Liver (tissue), 9 donors: ENCODE data around the gene TRMT5. TPM values are rescaled to one million over a fixed set of nuclear protein-coding genes. Genes with fewer than 3 reads are reported as not detected.

Experiments used
- DNase-seq: peaks from one replicate; pipeline ENCODE4 v3.0.0-alpha.2; 2017; ENCODE audit warnings: low spot score
- H3K27ac ChIP-seq, 2 donors: one replicate each; pipeline ENCODE4 v1.7.0; 2013; ENCODE audit warnings: inconsistent platforms in 2 of 2, low read length in 2 of 2, control low read depth in 1 of 2, low read depth in 1 of 2, mild to moderate bottlenecking in 1 of 2
- H3K27me3 ChIP-seq, 4 donors: one replicate each; pipeline versions ENCODE4 v1.6.1 to v1.7.0; 2013; ENCODE audit warnings: low read length in 3 of 4, inconsistent platforms in 1 of 4, mild to moderate bottlenecking in 1 of 4, moderate library complexity in 1 of 4; ENCODE audit not compliant: control insufficient read depth in 4 of 4, insufficient read depth in 4 of 4
- H3K36me3 ChIP-seq, 4 donors: one replicate each; pipeline versions ENCODE4 v1.6.1 to v1.7.0; 2013; ENCODE audit warnings: low read length in 3 of 4, mild to moderate bottlenecking in 3 of 4, low read depth in 1 of 4, moderate library complexity in 1 of 4; ENCODE audit not compliant: control insufficient read depth in 4 of 4, insufficient read depth in 3 of 4
- H3K4me1 ChIP-seq, 4 donors: one replicate each; pipeline versions ENCODE4 v1.6.1 to v1.7.0; 2013; ENCODE audit warnings: low read length in 3 of 4, mild to moderate bottlenecking in 3 of 4, moderate library complexity in 1 of 4; ENCODE audit not compliant: control insufficient read depth in 4 of 4, insufficient read depth in 4 of 4
- H3K4me3 ChIP-seq, 3 donors: one replicate each; pipeline versions ENCODE4 v1.6.1 to v1.7.0; 2013; ENCODE audit warnings: low read length in 3 of 3, control low read depth in 1 of 3, low read depth in 1 of 3, mild to moderate bottlenecking in 1 of 3
- H3K9ac ChIP-seq, 2 donors: one replicate each; pipeline ENCODE4 v1.7.0; 2013; ENCODE audit warnings: low read length in 2 of 2, mild to moderate bottlenecking in 2 of 2, moderate library complexity in 2 of 2, control low read depth in 1 of 2, low read depth in 1 of 2
- H3K9me3 ChIP-seq, 4 donors: one replicate each; pipeline versions ENCODE4 v1.6.1 to v1.7.0; 2013; ENCODE audit warnings: low read length in 3 of 4; ENCODE audit not compliant: control insufficient read depth in 4 of 4
- CTCF ChIP-seq: fragments of 150-350 bp; IDR thresholded peaks from 2 replicates; pipeline ENCODE4 v1.5.1; 2017; ENCODE audit warnings: improper control_type of control experiment, low read depth, low read length; ENCODE audit not compliant: missing input control
- EGR1 ChIP-seq, 2 donors: IDR thresholded peaks; 2 replicates each; pipeline ENCODE4 v1.6.1; 2016 to 2018; ENCODE audit warnings: antibody characterized with exemption in 2 of 2, low read depth in 2 of 2
- FOXA1 ChIP-seq: IDR thresholded peaks from 2 replicates; pipeline ENCODE4 v1.6.1; 2016; ENCODE audit warnings: antibody characterized with exemption
- FOXA2 ChIP-seq: IDR thresholded peaks from 2 replicates; pipeline ENCODE4 v1.6.1; 2016; ENCODE audit warnings: antibody characterized with exemption
- GABPA ChIP-seq, 2 donors: IDR thresholded peaks in 1 of 2; conservative IDR thresholded peaks in 1 of 2; 2 replicates each; pipeline ENCODE4 v1.6.1; 2016; ENCODE audit warnings: antibody characterized with exemption in 2 of 2, mild to moderate bottlenecking in 1 of 2, moderate library complexity in 1 of 2
- HNF4A ChIP-seq, 2 donors: conservative IDR thresholded peaks; 2 replicates each; pipeline ENCODE4 v1.6.1; 2016; ENCODE audit warnings: antibody characterized with exemption in 2 of 2, mild to moderate bottlenecking in 2 of 2
- HNF4G ChIP-seq: IDR thresholded peaks from 2 replicates; pipeline ENCODE4 v1.6.1; 2016; ENCODE audit warnings: antibody characterized with exemption
- JUND ChIP-seq, 2 donors: IDR thresholded peaks; 2 replicates each; pipeline ENCODE4 v1.6.1; 2016; ENCODE audit warnings: antibody characterized with exemption in 2 of 2
- MAX ChIP-seq: IDR thresholded peaks from 2 replicates; pipeline ENCODE4 v1.6.1; 2016; ENCODE audit warnings: antibody characterized with exemption
- NR2F2 ChIP-seq: IDR thresholded peaks from 2 replicates; pipeline ENCODE4 v1.6.1; 2016; ENCODE audit warnings: antibody characterized with exemption
- RAD21 ChIP-seq, 2 donors: IDR thresholded peaks; 2 replicates each; pipeline ENCODE4 v1.6.1; 2016; ENCODE audit warnings: antibody characterized with exemption in 2 of 2, mild to moderate bottlenecking in 2 of 2
- REST ChIP-seq: IDR thresholded peaks from 2 replicates; pipeline ENCODE4 v1.6.1; 2016; ENCODE audit warnings: antibody characterized with exemption, mild to moderate bottlenecking
- RXRA ChIP-seq, 2 donors: IDR thresholded peaks; 2 replicates each; pipeline ENCODE4 v1.6.1; 2017 to 2018; ENCODE audit warnings: antibody characterized with exemption in 2 of 2, mild to moderate bottlenecking in 1 of 2
- SP1 ChIP-seq: IDR thresholded peaks from 2 replicates; pipeline ENCODE4 v1.6.1; 2018; ENCODE audit warnings: antibody characterized with exemption, mild to moderate bottlenecking
- TAF1 ChIP-seq: conservative IDR thresholded peaks from 2 replicates; pipeline ENCODE4 v1.6.1; 2016; ENCODE audit warnings: antibody characterized with exemption, mild to moderate bottlenecking
- YY1 ChIP-seq: IDR thresholded peaks from 2 replicates; pipeline ENCODE4 v1.6.1; 2016; ENCODE audit warnings: antibody characterized with exemption, mild to moderate bottlenecking
- WGBS: extraction: QIAGEN DNeasy Blood & Tissue Kit; methylation state at CpG from one replicate; pipeline ENCODE4 v1.1.7; 2013; 5-methylcytosine and 5-hydroxymethylcytosine counted together
- polyA plus RNA-seq, 2 donors: library from polyadenylated mRNA; stranded (reverse) in 1 of 2; unstranded in 1 of 2; fragments of 200-250 nt in 1 of 2; fragments of >200 nt in 1 of 2; fragmentation: Nextera tagmentation in 1 of 2; extraction: Ambion mirVana in 1 of 2; gene quantifications; one replicate each; pipeline versions ENCODE4 v1.2.1 to v1.2.3, GENCODE V29; 2013 to 2015
- total RNA-seq, 2 donors: library from RNA; depleted of rRNA; stranded (reverse); fragments of >200 nt; gene quantifications; one replicate each; pipeline ENCODE4 v1.2.3, GENCODE V29; 2014
- TF ChIP-seq, protein P1 (sequence below): IDR thresholded peaks from 2 replicates; pipeline ENCODE4 v1.6.1; 2016; ENCODE audit warnings: antibody characterized with exemption
- TF ChIP-seq, protein P2 (sequence below): IDR thresholded peaks from 2 replicates; pipeline ENCODE4 v1.6.1; 2016; ENCODE audit warnings: antibody characterized with exemption
- donor health status: healthy.
- donor health status: healthy.
- donor health status: healthy.
- donor health status: healthy.
- donor health status: healthy.

Gene TRMT5
- total and polyA plus RNA-seq, 4 donors, result 2.6 to 6.3 (median 4.3) TPM

DNA sequence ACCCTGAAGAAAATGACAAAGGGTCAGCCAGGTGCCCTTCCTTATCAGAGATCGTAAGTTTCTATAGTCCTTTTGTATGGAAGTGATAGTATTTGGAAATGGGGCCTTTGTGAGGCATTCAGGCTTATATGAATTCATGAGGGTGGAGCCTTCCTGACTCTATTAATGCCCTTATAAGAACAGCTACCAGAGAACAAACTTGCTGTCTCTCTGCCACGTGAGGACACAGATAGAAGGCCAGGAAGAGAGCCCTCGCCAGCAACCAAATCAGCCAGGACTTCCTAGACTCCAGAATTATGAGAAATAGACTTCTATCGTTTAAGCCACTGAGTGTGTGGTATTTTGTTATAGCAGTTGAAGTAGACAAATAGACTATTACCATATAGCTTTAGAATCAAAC, 36.7 kb downstream of the TRMT5 start (continued):
- TF ChIP-seq CTCF, result no peak
- no peak for TF ChIP-seq FOXA2
- no peak for TF ChIP-seq RAD21 (IDR thresholded peaks at IDR 0.05)
- TF ChIP-seq RXRA (IDR thresholded peaks at IDR 0.05), result no peak
- TF ChIP-seq HNF4A (conservative IDR thresholded peaks at IDR 0.05), result no peak

GRCh38 chr14:60943637-60944032, 37.2 kb downstream of the TRMT5 start:
- TF ChIP-seq YY1 (no peak), SP1 (no peak), TAF1 (no peak), REST (no peak), MAX (no peak), RAD21 (IDR thresholded peaks at IDR 0.05) (no peak), CTCF (no peak), RXRA (IDR thresholded peaks at IDR 0.05) (no peak), FOXA1 (no peak), HNF4G (no peak), FOXA2 (no peak), EGR1 (IDR thresholded peaks at IDR 0.05; ENCODE audit: low read depth in 2 of 2) (no peak), JUND (IDR thresholded peaks at IDR 0.05) (no peak), NR2F2 (no peak), HNF4A (conservative IDR thresholded peaks at IDR 0.05) (no peak), GABPA (IDR thresholded peaks at IDR 0.05 in 1 of 2, conservative IDR thresholded peaks at IDR 0.05 in 1 of 2) (no peak)
- TF ChIP-seq, protein P1, sequence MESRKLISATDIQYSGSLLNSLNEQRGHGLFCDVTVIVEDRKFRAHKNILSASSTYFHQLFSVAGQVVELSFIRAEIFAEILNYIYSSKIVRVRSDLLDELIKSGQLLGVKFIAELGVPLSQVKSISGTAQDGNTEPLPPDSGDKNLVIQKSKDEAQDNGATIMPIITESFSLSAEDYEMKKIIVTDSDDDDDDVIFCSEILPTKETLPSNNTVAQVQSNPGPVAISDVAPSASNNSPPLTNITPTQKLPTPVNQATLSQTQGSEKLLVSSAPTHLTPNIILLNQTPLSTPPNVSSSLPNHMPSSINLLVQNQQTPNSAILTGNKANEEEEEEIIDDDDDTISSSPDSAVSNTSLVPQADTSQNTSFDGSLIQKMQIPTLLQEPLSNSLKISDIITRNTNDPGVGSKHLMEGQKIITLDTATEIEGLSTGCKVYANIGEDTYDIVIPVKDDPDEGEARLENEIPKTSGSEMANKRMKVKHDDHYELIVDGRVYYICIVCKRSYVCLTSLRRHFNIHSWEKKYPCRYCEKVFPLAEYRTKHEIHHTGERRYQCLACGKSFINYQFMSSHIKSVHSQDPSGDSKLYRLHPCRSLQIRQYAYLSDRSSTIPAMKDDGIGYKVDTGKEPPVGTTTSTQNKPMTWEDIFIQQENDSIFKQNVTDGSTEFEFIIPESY, result no peak
- TF ChIP-seq, protein P2, sequence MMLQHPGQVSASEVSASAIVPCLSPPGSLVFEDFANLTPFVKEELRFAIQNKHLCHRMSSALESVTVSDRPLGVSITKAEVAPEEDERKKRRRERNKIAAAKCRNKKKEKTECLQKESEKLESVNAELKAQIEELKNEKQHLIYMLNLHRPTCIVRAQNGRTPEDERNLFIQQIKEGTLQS, result no peak
- no peak for DNase-seq
- 95% methylated on average over 1 of the region's 1 CpG for WGBS
- no peaks in the 10 kb centered on the region for H3K27me3 ChIP-seq
- H3K36me3 ChIP-seq, result no peaks in the 10 kb centered on the region
- no peak overlapping the region for H3K27ac ChIP-seq
- H3K4me1 ChIP-seq, result no peaks in the 10 kb centered on the region
- H3K4me3 ChIP-seq, result no peak overlapping the region
- no peaks in the 10 kb centered on the region for H3K9me3 ChIP-seq
- no peak overlapping the region for H3K9ac ChIP-seq
